Effector memory CD8-positive, alpha-beta T cell (primary cell): ENCODE measurements around the gene ARPC1B.
A peak's percentile ranks its signal among the peaks of the same experiment; 100 is the strongest.
"Not testable (repeated sequence)": the region's sequence is repeated elsewhere in the genome, so short reads cannot be mapped to it uniquely, and the experiment has no call there.

Source experiments
- ATAC-seq: fragments of 150-1000 bp; cut with Tn5 transposase; replicated peaks from 2 replicates; pipeline ENCODE4 v1.10.0; 2021; ENCODE audit warnings: mild to moderate bottlenecking, moderate library complexity
- DNase-seq, 3 experiments: peaks; one replicate each; pipeline ENCODE4 v3.0.0; 2021
- H3K27ac Mint-ChIP-seq, 2 donors: one replicate each; pipeline ENCODE4 v1.8.0; 2022; ENCODE audit warnings: mild to moderate bottlenecking in 2 of 2, mixed read lengths in 2 of 2, moderate library complexity in 2 of 2
- H3K27me3 Mint-ChIP-seq, 2 donors: one replicate each; pipeline ENCODE4 v1.8.0; 2022; ENCODE audit warnings: mixed read lengths in 2 of 2
- H3K36me3 Mint-ChIP-seq: one replicate; pipeline ENCODE4 v1.8.0; 2022; ENCODE audit warnings: mild to moderate bottlenecking, moderate library complexity, mixed read lengths; ENCODE audit not compliant: insufficient read depth
- H3K4me1 Mint-ChIP-seq, 2 donors: one replicate each; pipeline ENCODE4 v1.8.0; 2022; ENCODE audit warnings: low read depth in 2 of 2, mixed read lengths in 2 of 2
- H3K4me3 Mint-ChIP-seq, 2 donors: one replicate each; pipeline ENCODE4 v1.8.0; 2022; ENCODE audit warnings: mild to moderate bottlenecking in 2 of 2, mixed read lengths in 2 of 2, moderate library complexity in 2 of 2
- H3K9me3 Mint-ChIP-seq, 2 donors: one replicate each; pipeline ENCODE4 v1.8.0; 2022; ENCODE audit warnings: mixed read lengths in 2 of 2

Gene ARPC1B

DNA sequence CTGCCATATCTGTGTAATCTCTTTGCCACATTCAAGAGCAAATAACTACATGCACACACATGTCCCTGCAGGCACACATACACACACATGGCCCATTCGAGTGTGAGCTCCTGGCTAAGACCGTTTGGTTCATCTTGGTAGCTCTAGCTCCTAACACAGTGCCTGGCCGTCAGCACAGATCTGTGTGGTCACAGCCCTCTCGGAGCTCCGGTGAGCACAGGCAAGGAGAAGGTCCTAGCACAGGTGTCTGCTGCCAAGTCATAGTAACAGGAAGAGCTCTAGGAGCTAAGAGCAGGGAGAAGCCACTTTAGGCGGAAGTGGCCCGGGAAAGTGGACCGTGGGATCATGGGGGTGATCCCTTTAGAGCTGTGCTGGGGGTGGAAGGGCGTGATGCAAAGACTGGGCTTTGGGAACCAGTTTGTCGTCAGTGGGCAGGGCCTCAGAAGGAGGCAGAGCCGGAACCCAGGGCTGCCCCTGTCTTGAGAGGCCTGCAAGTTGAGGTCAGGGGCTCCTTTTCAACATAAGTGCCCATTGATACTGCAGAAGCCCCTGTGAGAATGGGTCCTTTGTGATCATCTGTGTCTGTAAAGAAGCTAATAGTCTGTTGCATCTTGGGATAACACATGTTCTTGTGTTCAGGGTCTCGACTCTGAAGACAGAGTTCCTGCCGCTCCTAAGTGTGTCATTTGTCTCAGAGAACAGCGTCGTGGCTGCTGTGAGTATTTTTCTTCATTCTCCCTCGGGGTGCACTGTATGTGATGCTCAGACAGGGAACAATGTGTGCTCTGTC lies 16.6 kb upstream of the ARPC1B start:
- no peak overlapping the region for H3K4me3 Mint-ChIP-seq
- no peaks in the 10 kb centered on the region for H3K27me3 Mint-ChIP-seq
- peaks cover 95% of the 10 kb centered on the region for H3K36me3 Mint-ChIP-seq
- peak overlapping the region in 1 of 2 donors; percentile 61 for H3K27ac Mint-ChIP-seq
- DNase-seq, result no peak
- no peak for ATAC-seq
- H3K4me1 Mint-ChIP-seq, result peaks cover 0 to 6% of the 10 kb centered on the region in 2 donors
- no peaks in the 10 kb centered on the region for H3K9me3 Mint-ChIP-seq

DNA sequence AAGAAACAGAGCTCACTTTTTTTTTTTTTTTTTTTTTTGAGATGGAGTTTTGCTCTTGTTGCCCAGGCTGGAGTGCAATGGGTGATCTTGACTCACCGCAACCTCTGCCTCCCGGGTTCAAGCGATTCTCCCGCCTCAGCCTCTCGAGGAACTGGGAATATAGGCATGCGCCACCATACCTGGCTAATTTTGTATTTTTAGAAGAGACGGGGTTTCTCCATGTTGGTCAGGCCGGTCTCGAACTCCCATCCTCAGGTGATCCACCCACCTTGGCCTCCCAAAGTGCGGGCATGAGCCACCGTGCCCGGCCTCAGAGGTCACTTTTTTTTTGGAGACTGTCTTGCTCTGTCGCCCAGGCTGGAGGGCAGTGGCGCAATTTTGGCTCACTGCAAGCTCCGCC lies 16.0 kb upstream of the ARPC1B start:
- H3K4me1 Mint-ChIP-seq, H3K27me3 Mint-ChIP-seq, DNase-seq, H3K4me3 Mint-ChIP-seq, H3K27ac Mint-ChIP-seq, H3K9me3 Mint-ChIP-seq, ATAC-seq: not testable (repeated sequence)
- H3K36me3 Mint-ChIP-seq, result peaks cover 96% of the 10 kb centered on the region

DNA sequence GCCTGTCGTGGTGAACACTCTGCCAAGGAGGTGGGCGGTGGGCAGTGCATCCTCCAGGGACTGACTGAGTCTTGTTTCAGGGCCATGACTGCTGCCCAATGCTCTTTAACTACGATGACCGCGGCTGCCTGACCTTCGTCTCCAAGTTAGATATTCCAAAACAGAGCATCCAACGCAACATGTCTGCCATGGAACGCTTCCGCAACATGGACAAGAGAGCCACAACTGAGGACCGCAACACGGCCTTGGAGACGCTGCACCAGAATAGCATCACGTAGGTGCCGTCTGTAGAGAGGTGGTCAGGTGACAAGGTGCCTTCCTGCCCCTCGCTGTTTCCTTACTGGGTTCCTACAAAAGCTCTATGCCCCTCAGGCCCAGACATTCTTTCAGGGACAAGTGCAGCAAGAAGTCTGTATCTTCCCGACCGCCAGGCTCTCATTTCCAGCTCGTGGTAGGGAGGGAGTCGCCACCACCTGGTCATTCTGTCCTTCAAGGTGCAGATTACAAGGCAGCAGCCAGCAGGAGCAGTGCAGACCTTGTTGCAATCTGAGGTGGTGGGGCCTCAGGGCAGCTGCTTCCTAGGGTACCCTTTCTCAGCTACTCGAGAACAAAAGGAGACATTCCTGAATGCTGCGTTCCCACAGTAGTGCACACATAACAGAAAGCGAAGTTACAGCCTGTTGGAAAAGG lies 14.9 kb upstream of the ARPC1B start:
- no peaks in the 10 kb centered on the region for H3K27me3 Mint-ChIP-seq
- ATAC-seq (no peak), DNase-seq (no peak)
- no peaks in the 10 kb centered on the region for H3K9me3 Mint-ChIP-seq
- H3K27ac Mint-ChIP-seq, result no peak overlapping the region
- no peak overlapping the region for H3K4me3 Mint-ChIP-seq
- peaks cover 0 to 6% of the 10 kb centered on the region in 2 donors for H3K4me1 Mint-ChIP-seq
- peaks cover 96% of the 10 kb centered on the region for H3K36me3 Mint-ChIP-seq

DNA sequence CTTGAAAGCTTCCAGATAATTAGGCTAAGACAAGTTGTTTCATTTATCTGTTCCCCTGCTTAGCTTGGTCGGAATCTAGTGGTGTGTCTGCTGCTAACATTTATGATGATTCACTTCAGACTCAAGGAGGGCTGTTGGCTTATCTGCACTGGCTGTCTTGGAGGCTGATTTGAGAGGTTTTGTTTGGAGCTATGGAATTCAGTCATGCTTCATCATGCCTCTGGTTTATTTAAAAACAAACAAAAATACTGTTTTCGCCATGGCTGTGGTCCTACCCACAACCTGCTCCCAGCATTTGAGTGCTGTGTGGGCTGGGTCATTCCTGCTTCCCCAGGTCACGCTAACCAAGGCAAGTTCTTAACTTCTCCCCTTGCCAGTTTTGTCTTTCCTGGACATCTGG lies 11.7 kb upstream of the ARPC1B start:
- Mint-ChIP-seq H3K27me3 (no peaks in the 10 kb centered on the region), H3K36me3 (peaks cover 92% of the 10 kb centered on the region), H3K4me3 (no peak overlapping the region), H3K27ac (no peak overlapping the region), H3K9me3 (no peaks in the 10 kb centered on the region), H3K4me1 (peaks cover 0 to 5% of the 10 kb centered on the region in 2 donors)
- DNase-seq (no peak), ATAC-seq (no peak)

DNA sequence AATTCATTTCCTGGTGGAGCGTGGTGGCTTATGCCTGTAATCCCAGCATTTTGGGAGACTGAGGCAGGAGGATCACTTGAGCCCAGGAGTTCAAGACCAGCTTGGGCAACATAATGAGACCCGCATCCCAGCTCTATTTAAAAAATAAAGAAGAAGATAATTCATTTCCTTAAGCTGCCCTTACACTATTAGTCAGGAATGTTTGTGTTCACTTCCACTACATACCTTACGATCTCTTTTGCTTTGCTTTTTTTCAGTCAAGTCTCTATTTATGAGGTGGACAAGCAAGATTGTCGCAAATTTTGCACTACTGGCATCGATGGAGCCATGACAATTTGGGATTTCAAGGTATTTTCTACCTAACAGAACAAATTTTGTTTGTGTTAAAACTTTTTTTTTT lies 11.2 kb upstream of the ARPC1B start:
- H3K27me3 Mint-ChIP-seq, result no peaks in the 10 kb centered on the region
- H3K9me3 Mint-ChIP-seq, result no peaks in the 10 kb centered on the region
- DNase-seq (no peak), ATAC-seq (no peak)
- peaks cover 88% of the 10 kb centered on the region for H3K36me3 Mint-ChIP-seq
- peak overlapping the region in 1 of 2 donors; percentile 32 for H3K27ac Mint-ChIP-seq
- no peak overlapping the region for H3K4me3 Mint-ChIP-seq
- H3K4me1 Mint-ChIP-seq, result no peaks in the 10 kb centered on the region

DNA sequence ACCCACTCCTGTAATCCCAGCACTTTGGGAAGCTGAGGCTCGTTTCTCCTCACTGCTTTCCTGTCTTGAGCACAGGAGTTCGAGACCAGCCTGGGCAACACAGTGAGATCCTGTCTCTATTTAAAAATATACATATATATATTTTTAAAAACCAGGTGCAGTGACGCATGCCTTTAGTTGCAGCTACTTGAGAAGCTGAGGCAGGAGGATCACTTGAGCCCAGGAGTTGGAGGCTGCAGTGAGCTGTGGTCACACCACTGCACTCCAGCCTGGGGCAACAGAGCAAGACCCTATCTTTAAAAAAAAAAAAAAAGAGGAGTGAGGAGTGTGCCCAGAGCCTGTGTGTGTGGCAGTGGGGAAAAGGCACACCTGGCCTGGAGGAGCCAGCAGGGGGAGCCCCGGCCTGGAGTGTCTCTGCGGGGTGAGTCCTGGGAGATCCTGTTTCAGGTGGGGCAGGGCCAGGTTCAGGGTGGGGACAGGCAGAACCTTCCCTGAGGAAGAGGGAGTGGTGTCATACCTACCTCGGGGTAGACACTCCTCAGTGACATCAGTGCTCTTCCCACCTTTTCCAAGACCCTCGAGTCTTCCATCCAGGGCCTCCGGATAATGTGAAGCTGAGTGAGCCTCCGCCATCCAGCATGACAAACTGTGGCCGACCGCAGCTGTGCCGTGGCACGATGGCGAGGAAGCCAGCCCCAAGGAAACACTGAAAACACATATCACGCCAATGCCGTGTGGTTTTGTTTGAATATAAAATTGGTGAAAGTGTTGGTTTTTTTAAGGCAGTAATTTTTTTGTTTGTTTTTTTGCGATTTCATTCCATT lies 9.0 kb upstream of the ARPC1B start:
- no peaks in the 10 kb centered on the region for H3K9me3 Mint-ChIP-seq
- H3K27me3 Mint-ChIP-seq, result no peaks in the 10 kb centered on the region
- H3K27ac Mint-ChIP-seq, result no peak overlapping the region
- H3K4me1 Mint-ChIP-seq, result no peaks in the 10 kb centered on the region
- no peak overlapping the region for H3K4me3 Mint-ChIP-seq
- H3K36me3 Mint-ChIP-seq, result peaks cover 69% of the 10 kb centered on the region
- ATAC-seq (peak; percentile 88), DNase-seq (peak; percentile 57 to 59 (median 57))

DNA sequence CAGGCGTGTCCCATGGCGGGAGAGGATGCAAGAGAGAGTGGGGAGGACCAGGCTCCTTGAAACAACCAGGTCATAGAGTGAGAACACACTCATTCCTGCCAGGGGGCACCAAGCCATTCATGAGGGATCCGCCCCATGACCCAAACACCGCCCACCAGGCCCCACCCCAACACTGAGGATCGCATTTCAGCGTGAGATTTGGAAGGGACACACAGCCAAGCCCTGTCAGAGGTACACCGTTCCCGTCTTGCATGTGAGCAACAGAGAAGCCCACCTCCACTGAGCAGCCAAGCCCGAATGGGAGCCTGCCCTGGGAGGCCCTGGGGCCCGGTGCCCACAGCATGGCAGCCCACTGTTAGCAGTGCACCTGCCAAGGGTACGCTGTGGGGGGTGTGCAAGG lies 7.9 kb upstream of the ARPC1B start:
- Mint-ChIP-seq H3K9me3 (no peaks in the 10 kb centered on the region), H3K4me3 (no peak overlapping the region), H3K27me3 (no peaks in the 10 kb centered on the region), H3K36me3 (peaks cover 58% of the 10 kb centered on the region), H3K27ac (peak overlapping the region in 1 of 2 donors; percentile 72), H3K4me1 (no peaks in the 10 kb centered on the region)
- no peak for ATAC-seq
- DNase-seq, result no peak

DNA sequence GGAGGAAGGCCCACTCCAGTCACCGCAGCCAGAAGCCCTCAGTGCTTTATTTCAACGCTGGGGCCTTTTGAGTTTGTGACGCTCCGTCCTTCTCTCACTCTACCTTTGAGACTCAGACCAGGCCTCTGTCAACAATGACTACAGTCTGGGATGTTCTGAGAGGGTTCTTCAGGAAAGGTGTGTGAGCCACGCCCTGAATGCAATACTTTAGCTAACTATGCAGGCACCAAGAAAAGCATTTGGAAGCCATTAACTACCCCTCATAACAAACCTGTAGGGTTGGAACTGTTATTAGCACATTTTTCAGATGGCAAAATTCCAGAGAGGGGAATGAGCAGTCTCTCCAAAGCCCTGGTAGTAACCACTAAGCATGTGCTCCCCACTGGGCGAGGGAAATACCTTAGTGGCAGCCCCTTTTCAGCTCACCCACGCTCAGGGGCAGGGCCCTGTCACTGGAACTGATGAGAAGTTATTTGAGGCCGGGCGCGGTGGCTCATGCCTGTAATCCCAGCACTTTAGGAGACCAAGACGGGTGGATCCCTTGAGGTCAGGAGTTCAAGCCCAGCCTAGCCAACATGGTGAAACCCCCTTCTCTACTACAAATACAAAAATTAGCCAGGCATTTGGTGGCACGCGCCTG lies 5.7 kb upstream of the ARPC1B start:
- ATAC-seq (no peak), DNase-seq (no peak)
- Mint-ChIP-seq H3K4me1 (peaks cover 0 to 7% of the 10 kb centered on the region in 2 donors), H3K9me3 (no peaks in the 10 kb centered on the region), H3K36me3 (peaks cover 43% of the 10 kb centered on the region), H3K4me3 (no peak overlapping the region), H3K27me3 (no peaks in the 10 kb centered on the region), H3K27ac (peak overlapping the region in 1 of 2 donors; percentile 69)

DNA sequence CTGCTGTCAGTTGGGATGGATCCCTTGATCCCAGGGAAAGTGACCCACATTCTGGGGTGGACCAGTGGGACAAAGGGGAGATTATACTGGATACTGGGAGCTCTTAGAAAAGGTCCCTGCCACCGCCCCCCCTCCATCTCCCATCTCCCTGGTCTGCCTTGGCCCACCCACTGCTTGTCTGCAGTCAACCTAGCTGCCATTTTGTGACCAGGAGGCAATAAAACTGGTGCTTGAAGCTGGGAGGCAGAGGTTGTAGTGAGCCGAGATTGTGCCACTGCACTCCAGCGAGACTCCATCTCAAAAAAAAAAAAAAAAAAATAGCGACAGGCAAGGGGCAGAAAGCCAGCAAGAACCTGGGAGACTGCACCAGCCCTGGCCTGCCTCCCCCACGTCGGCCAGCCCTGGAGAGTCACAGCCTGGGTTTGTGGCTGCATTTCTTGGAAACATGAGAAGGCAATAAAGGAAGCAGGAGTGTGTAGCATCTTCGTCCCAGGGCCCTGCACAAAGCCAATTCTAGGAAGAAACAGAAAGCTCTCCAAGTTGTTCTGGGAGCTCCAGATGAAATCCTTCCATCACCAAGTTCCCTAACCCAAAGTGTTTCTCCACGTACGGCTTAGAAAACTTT lies 4.7 kb upstream of the ARPC1B start:
- H3K9me3 Mint-ChIP-seq, result no peaks in the 10 kb centered on the region
- H3K4me1 Mint-ChIP-seq, result peaks cover 0 to 8% of the 10 kb centered on the region in 2 donors
- H3K4me3 Mint-ChIP-seq, result no peak overlapping the region
- H3K27ac Mint-ChIP-seq, result peak overlapping the region in 1 of 2 donors; percentile 57
- peaks cover 40% of the 10 kb centered on the region for H3K36me3 Mint-ChIP-seq
- DNase-seq, result no peak
- H3K27me3 Mint-ChIP-seq, result no peaks in the 10 kb centered on the region
- no peak for ATAC-seq

DNA sequence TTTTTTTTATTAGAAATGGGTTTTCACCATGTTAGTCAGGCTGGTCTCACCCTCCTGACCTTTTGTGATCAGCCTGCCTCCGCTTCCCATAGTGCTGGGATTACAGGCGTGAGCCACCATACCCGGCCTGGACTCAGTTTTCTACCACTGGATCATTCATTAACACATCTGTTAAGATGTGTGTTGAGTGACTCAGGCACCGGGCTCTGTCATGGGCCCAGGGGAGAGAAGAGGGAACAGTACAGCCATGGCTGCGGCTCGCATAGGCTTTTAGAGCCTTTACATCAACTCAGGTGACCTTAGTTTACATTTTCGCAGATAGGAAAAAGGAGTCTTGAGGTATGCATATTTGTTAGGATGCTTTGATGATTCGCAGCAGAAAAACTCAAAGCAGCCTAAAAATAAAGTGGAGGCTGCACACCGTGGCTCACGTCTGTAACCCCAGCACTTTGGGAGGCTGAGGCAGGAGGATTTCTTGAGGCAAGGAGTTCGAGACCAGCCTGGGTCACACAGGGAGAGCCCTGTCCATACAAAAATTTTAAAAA lies 3.1 kb upstream of the ARPC1B start:
- Mint-ChIP-seq H3K9me3 (no peaks in the 10 kb centered on the region), H3K27me3 (no peaks in the 10 kb centered on the region), H3K36me3 (peaks cover 39% of the 10 kb centered on the region), H3K4me1 (peaks cover 6 to 14% of the 10 kb centered on the region in 2 donors), H3K27ac (no peak overlapping the region), H3K4me3 (no peak overlapping the region)
- DNase-seq, result no peak
- ATAC-seq, result no peak

DNA sequence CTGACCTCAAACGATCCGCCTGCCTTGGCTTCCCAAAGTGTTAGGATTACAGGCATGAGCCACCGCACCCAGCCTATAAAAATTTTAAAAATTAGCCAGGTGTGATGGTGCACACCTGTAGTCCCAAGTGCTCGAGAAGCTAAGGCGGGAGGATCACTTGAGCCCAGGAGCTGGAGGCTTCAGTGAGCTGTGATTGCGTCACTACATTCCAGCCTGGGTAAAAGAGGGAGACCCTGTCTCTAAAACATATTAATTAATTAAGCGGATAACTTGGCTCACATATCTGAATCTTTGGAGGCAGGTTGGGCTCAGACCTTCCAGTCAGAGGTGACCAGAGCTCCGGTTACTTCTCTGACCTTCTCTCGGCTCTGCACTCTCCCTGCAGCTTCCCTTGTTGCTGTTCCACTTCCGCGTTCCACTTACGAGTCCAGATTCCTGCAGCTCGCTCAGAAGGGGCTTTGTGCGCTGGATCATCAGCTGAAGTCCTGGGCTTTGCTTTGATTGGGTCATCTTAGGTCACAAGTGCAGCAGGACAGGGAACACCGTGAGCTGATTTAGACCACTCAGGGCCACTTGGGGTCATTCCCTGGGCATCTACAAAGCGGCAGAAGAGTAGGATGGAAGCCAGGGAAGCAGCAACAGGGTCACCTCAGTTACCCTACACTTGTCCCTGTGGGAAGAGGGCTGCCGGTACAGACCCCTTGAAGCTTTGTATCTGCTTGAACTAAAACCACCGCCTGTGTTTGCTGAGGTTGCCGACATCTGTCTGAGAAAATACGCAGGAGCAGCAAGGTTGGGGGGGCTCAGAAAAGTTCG lies 2.0 kb upstream of the ARPC1B start:
- Mint-ChIP-seq H3K27me3 (no peaks in the 10 kb centered on the region), H3K4me1 (peaks cover 16 to 18% of the 10 kb centered on the region in 2 donors), H3K27ac (peak overlapping the region; percentile 52 to 75)

More for the DNA sequence above, 2.0 kb upstream of the ARPC1B start:
- H3K4me3 Mint-ChIP-seq, result peak overlapping the region; percentile 81 to 89
- DNase-seq, result no peak
- H3K9me3 Mint-ChIP-seq, result no peaks in the 10 kb centered on the region
- ATAC-seq, result no peak
- peaks cover 39% of the 10 kb centered on the region for H3K36me3 Mint-ChIP-seq
